AG10803 (cell line): ENCODE data around the gene RASSF4.

Experiments used
- DNase-seq: peaks from one replicate; pipeline ENCODE4 v3.0.0; 2010; ENCODE audit warnings: low read depth
- H3K4me3 ChIP-seq: 2 replicates; pipeline ENCODE4 v1.5.1; 2011; ENCODE audit warnings: mild to moderate bottlenecking, low read length, control low read depth
- TF ChIP-seq, protein P1 (sequence below): conservative IDR thresholded peaks from 2 replicates; pipeline ENCODE4 v1.5.1; 2011; ENCODE audit warnings: mild to moderate bottlenecking, low read length, control low read depth, inconsistent platforms

The RASSF4 gene

DNA sequence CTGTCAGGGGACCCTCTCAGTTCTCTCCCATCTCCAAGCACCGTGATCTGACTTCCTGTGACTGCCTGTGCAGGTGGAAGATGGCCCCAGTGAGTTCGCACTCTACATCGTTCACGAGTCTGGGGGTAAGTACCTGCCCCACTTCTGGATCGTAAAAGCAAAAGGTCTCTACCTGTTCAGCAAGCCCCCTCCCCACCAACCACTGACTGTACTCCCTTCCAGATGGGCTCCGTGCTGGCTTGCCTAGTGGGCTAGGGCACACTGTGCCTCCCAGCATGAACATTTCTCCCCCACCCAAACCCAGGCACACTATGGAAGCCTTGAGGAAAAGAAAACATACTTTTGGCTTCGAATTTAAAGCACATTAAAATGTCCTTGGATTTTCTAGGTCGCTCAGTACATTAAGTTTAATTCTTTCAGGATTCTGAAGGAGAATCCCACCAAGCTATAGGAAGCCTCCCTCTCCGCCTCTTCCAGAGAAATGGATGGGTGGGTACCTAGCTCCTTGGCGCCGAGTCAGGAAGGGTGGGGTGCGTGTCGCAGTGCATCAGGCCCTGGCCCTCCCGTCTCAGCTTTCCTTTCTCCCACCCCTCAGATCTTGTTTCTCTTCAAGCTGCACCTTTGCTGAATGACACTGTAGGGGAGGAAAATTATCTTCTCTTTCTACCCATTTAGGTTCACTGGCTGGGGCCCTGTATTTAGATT, 30.1 kb downstream of the RASSF4 start:
- DNase-seq = no peak
- no peak overlapping the region for H3K4me3 ChIP-seq

DNA sequence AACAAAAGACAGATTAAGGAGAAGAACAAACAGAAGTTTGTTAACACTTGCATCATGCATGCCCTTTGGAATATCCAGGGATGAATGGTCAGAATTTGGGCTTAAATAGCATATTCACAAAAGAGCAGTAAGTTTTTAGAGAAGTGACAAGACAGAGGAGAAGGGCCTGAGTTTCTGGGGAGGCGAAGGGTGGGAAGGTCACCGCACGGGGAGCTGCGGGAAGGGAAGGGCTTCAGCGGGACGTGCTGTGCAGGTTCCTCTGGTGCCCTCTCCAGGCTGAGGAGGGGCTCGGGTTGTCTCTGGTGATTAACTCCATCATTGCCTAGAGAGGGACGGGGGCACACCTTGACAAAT, 30.7 kb downstream of the RASSF4 start:
- TF ChIP-seq, protein P1, sequence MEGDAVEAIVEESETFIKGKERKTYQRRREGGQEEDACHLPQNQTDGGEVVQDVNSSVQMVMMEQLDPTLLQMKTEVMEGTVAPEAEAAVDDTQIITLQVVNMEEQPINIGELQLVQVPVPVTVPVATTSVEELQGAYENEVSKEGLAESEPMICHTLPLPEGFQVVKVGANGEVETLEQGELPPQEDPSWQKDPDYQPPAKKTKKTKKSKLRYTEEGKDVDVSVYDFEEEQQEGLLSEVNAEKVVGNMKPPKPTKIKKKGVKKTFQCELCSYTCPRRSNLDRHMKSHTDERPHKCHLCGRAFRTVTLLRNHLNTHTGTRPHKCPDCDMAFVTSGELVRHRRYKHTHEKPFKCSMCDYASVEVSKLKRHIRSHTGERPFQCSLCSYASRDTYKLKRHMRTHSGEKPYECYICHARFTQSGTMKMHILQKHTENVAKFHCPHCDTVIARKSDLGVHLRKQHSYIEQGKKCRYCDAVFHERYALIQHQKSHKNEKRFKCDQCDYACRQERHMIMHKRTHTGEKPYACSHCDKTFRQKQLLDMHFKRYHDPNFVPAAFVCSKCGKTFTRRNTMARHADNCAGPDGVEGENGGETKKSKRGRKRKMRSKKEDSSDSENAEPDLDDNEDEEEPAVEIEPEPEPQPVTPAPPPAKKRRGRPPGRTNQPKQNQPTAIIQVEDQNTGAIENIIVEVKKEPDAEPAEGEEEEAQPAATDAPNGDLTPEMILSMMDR = no peak
- DNase-seq = no peak
- no peak overlapping the region for H3K4me3 ChIP-seq

More for the DNA sequence above, 30.1 kb downstream of the RASSF4 start:
- TF ChIP-seq, protein P1 = no peak

GRCh38 chr10:44990965-44991364, 31.4 kb downstream of the RASSF4 start:
- H3K4me3 ChIP-seq = no peak overlapping the region
- no peak for DNase-seq
- TF ChIP-seq, protein P1 = no peak

DNA sequence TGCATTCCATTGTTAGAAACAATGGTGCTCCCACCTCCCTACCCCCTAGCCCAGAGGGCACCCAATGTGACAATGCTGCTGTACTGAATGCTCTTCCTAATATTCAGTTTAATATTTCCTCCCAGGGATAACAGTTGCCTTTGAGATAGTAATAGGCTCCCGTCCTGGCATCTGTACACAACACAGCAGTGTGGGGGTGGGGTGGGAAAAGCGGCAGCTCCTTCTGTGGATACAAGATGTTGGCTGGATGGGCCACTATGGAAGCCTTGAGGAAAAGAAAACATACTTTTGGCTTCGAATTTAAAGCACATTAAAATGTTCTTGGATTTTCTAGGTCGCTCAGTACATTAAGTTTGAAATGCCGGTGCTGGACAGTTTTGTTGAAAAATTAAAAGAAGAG, 32.0 kb downstream of the RASSF4 start:
- no peak for DNase-seq
- H3K4me3 ChIP-seq = no peak overlapping the region
- TF ChIP-seq, protein P1 = no peak

- no peak for DNase-seq
- TF ChIP-seq, protein P1 = no peak
- no peak overlapping the region for H3K4me3 ChIP-seq
Observed at GRCh38 chr10:44992070-44992731, 32.6 kb downstream of the RASSF4 start.

- TF ChIP-seq, protein P1 = no peak
- no peak for DNase-seq
- H3K4me3 ChIP-seq = no peak overlapping the region
Observed at GRCh38 chr10:44992732-44993225, 33.2 kb downstream of the RASSF4 start.

DNA sequence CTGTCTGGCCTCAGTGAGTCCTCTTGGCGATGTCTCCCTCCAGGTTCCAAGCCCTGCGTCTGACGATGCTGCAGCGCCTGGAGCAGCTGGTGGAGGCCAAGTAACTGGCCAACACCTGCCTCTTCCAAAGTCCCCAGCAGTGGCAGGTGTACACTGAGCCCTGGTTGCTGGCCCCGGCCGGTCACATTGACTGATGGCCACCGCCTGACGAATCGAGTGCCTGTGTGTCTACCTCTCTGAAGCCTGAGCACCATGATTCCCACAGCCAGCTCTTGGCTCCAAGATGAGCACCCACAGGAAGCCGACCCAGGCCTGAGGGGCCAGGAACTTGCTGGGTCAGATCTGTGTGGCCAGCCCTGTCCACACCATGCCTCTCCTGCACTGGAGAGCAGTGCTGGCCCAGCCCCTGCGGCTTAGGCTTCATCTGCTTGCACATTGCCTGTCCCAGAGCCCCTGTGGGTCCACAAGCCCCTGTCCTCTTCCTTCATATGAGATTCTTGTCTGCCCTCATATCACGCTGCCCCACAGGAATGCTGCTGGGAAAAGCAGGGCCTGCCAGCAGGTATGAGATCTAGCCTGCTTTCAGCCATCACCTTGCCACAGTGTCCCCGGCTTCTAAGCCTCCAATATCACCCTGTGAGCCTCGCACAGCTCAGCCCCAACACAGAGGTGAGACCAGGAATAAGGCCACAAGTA, 33.8 kb downstream of the RASSF4 start:
- H3K4me3 ChIP-seq = no peak overlapping the region
- TF ChIP-seq, protein P1 = no peak
- no peak for DNase-seq
